Testis (tissue), 2 donors: ENCODE results near the gene UHMK1.

ENCODE experiments used
- CTCF ChIP-seq, 3 experiments: fragments of 450-650 bp in 2 of 3; fragments of 200-600 bp in 1 of 3; sonication (generic) in 1 of 3; IDR thresholded peaks; one replicate each; pipeline ENCODE4 v1.5.1; 2016 to 2019; ENCODE audit warnings: antibody characterized with exemption in 3 of 3, mild to moderate bottlenecking in 2 of 3, moderate library complexity in 1 of 3
- POLR2A ChIP-seq: fragments of 450-650 bp; IDR thresholded peaks from one replicate; pipeline ENCODE4 v1.6.1; 2017; ENCODE audit warnings: antibody characterized with exemption, mild to moderate bottlenecking, moderate library complexity

- TF ChIP-seq CTCF (IDR thresholded peaks at IDR 0.05) (no peak), POLR2A (no peak)
These were observed 22.5 kb upstream of the UHMK1 start for GRCh38 chr1:162475089-162475488.
